ENCODE data around the gene FHIT.

Gene FHIT

DNA sequence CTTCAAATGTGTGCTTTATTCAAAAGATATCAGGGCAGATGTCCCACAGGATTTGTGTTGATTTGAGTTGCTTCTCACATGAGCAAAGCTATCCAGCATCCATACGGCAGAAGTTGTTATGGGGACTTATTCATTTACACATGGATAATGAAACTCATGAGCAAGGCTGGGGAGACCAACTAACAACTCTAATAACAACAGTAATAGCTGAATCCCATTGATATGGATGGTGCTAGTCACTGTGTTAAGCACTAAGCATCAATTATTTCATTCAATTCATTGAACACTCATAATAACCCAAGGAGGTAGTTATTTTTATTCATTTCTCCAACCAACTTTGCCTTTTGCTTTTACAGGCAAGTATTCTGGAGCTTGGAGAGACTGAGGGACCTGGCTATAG, 1107.2 kb downstream of the FHIT start:
- Histone ChIP-seq H3K36me3 (ENCODE audit: control insufficient read depth, low read length) (no peaks in the 10 kb centered on the region), H3K4me1 (ENCODE audit: control insufficient read depth, low read length) (no peaks in the 10 kb centered on the region), H3K4me3 (ENCODE audit: low read length) (no peak overlapping the region), H4K20me1 (ENCODE audit: control insufficient read depth, insufficient read depth, low read depth, low read length) (no peaks in the 10 kb centered on the region), H3K9me3 (ENCODE audit: control insufficient read depth, insufficient read depth, low read length) (no peaks in the 10 kb centered on the region), H3K27me3 (ENCODE audit: control insufficient read depth, low read length) (no peaks in the 10 kb centered on the region), H3K79me2 (ENCODE audit: control insufficient read depth, low read length) (no peaks in the 10 kb centered on the region), H3K27ac (ENCODE audit: low read depth, low read length) (no peak overlapping the region), H3K4me2 (ENCODE audit: low read length) (no peak overlapping the region), H3F3A (ENCODE audit: control insufficient read depth, insufficient read depth) (no peaks in the 10 kb centered on the region), H3K9me2 (replicated peaks; ENCODE audit: control insufficient read depth, low read length) (no peaks in the 10 kb centered on the region)
- TF ChIP-seq EZH2phosphoT487 (IDR thresholded peaks at IDR 0.05; ENCODE audit: borderline replicate concordance, low read length), result no peak
- TF ChIP-seq, protein P1, sequence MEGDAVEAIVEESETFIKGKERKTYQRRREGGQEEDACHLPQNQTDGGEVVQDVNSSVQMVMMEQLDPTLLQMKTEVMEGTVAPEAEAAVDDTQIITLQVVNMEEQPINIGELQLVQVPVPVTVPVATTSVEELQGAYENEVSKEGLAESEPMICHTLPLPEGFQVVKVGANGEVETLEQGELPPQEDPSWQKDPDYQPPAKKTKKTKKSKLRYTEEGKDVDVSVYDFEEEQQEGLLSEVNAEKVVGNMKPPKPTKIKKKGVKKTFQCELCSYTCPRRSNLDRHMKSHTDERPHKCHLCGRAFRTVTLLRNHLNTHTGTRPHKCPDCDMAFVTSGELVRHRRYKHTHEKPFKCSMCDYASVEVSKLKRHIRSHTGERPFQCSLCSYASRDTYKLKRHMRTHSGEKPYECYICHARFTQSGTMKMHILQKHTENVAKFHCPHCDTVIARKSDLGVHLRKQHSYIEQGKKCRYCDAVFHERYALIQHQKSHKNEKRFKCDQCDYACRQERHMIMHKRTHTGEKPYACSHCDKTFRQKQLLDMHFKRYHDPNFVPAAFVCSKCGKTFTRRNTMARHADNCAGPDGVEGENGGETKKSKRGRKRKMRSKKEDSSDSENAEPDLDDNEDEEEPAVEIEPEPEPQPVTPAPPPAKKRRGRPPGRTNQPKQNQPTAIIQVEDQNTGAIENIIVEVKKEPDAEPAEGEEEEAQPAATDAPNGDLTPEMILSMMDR (IDR thresholded peaks at IDR 0.05; ENCODE audit: low read depth, low read length, poor library complexity, severe bottlenecking), result no peak

DNA sequence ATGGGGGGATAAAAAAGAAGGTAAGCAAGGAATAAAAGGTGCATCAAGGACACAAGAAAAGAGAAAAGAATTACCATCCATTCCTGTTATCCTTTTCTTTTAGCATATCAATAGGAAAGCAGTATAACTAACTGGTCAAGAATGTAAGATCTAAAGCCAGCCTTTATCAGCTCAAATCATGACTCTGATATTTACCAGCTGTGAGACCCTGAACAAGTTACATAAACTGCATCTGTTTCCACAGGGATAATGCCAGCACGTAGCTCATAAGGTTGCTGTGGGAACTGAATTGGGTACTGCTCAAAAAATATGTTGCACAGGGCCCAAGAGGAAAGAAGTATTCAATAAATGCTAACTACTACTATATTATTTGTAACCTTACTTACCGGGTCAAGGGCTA, 1109.2 kb downstream of the FHIT start:
- TF ChIP-seq, protein P1 (IDR thresholded peaks at IDR 0.05; ENCODE audit: low read depth, low read length, poor library complexity, severe bottlenecking), result no peak
- TF ChIP-seq EZH2phosphoT487 (IDR thresholded peaks at IDR 0.05; ENCODE audit: borderline replicate concordance, low read length), result no peak
- Histone ChIP-seq H3K4me2 (ENCODE audit: low read length) (no peak overlapping the region), H3K36me3 (ENCODE audit: control insufficient read depth, low read length) (no peaks in the 10 kb centered on the region), H3K4me3 (ENCODE audit: low read length) (no peak overlapping the region), H3F3A (ENCODE audit: control insufficient read depth, insufficient read depth) (no peaks in the 10 kb centered on the region), H3K79me2 (ENCODE audit: control insufficient read depth, low read length) (no peaks in the 10 kb centered on the region), H3K9me2 (replicated peaks; ENCODE audit: control insufficient read depth, low read length) (no peaks in the 10 kb centered on the region), H3K27me3 (ENCODE audit: control insufficient read depth, low read length) (no peaks in the 10 kb centered on the region), H3K27ac (ENCODE audit: low read depth, low read length) (no peak overlapping the region), H4K20me1 (ENCODE audit: control insufficient read depth, insufficient read depth, low read depth, low read length) (no peaks in the 10 kb centered on the region), H3K4me1 (ENCODE audit: control insufficient read depth, low read length) (no peaks in the 10 kb centered on the region), H3K9me3 (ENCODE audit: control insufficient read depth, insufficient read depth, low read length) (no peaks in the 10 kb centered on the region)

DNA sequence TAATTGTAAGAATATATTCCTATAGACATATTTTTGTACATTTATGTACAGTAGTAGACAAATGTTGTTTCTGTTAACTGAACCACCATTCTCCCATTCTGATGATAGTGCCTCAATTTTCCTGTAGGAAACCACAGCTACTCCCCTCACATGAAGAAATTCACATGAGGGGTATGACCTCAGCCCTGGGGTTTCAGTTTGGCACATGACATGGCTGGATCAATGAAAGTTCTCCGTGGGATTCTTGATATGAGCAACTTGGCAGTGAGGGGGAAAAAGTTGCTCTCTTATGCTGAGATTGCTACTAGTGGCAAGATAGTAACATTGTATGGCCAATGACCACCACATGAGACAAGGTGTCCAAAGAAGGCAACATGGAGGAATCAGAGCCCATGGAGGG, 1111.1 kb downstream of the FHIT start:
- Histone ChIP-seq H3K9me2 (replicated peaks; ENCODE audit: control insufficient read depth, low read length) (no peaks in the 10 kb centered on the region), H3K4me1 (ENCODE audit: control insufficient read depth, low read length) (no peaks in the 10 kb centered on the region), H3K4me2 (ENCODE audit: low read length) (no peak overlapping the region), H3K9me3 (ENCODE audit: control insufficient read depth, insufficient read depth, low read length) (no peaks in the 10 kb centered on the region), H3K79me2 (ENCODE audit: control insufficient read depth, low read length) (no peaks in the 10 kb centered on the region), H3K27ac (ENCODE audit: low read depth, low read length) (no peak overlapping the region), H4K20me1 (ENCODE audit: control insufficient read depth, insufficient read depth, low read depth, low read length) (no peaks in the 10 kb centered on the region), H3K4me3 (ENCODE audit: low read length) (no peak overlapping the region), H3F3A (ENCODE audit: control insufficient read depth, insufficient read depth) (no peaks in the 10 kb centered on the region), H3K36me3 (ENCODE audit: control insufficient read depth, low read length) (no peaks in the 10 kb centered on the region), H3K27me3 (ENCODE audit: control insufficient read depth, low read length) (no peaks in the 10 kb centered on the region)
- no peak for TF ChIP-seq EZH2phosphoT487 (IDR thresholded peaks at IDR 0.05; ENCODE audit: borderline replicate concordance, low read length)
- TF ChIP-seq, protein P1 (IDR thresholded peaks at IDR 0.05; ENCODE audit: low read depth, low read length, poor library complexity, severe bottlenecking), result no peak

DNA sequence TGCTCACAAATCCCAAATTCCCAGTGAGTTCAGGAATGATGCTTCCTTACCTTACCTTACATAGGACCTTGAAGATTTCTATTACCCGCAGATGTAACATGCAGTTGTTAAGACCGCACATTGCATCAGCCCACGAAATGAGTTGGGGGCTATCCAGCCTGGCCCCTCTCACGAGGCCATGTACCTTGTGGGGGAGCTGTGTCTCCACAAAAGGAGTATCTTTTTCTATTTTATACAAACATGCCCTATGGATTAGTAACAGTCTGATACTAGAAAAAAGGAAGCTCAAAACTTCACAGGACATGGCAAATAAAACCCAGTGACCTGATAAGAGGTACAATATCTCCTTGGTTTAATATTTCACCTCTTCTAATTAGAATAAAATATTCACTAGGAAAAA, 1114.7 kb downstream of the FHIT start:
- Histone ChIP-seq H3K9me3 (ENCODE audit: control insufficient read depth, insufficient read depth, low read length) (no peaks in the 10 kb centered on the region), H3K4me2 (ENCODE audit: low read length) (no peak overlapping the region)
- TF ChIP-seq, protein P1 (IDR thresholded peaks at IDR 0.05; ENCODE audit: low read depth, low read length, poor library complexity, severe bottlenecking), result no peak
- TF ChIP-seq EZH2phosphoT487 (IDR thresholded peaks at IDR 0.05; ENCODE audit: borderline replicate concordance, low read length), result no peak

More for the DNA sequence above, 1114.7 kb downstream of the FHIT start:
- Histone ChIP-seq H4K20me1 (ENCODE audit: control insufficient read depth, insufficient read depth, low read depth, low read length) (no peaks in the 10 kb centered on the region), H3F3A (ENCODE audit: control insufficient read depth, insufficient read depth) (no peaks in the 10 kb centered on the region), H3K27me3 (ENCODE audit: control insufficient read depth, low read length) (no peaks in the 10 kb centered on the region), H3K36me3 (ENCODE audit: control insufficient read depth, low read length) (no peaks in the 10 kb centered on the region), H3K9me2 (replicated peaks; ENCODE audit: control insufficient read depth, low read length) (no peaks in the 10 kb centered on the region), H3K4me3 (ENCODE audit: low read length) (no peak overlapping the region), H3K79me2 (ENCODE audit: control insufficient read depth, low read length) (no peaks in the 10 kb centered on the region), H3K27ac (ENCODE audit: low read depth, low read length) (no peak overlapping the region), H3K4me1 (ENCODE audit: control insufficient read depth, low read length) (peaks cover 11% of the 10 kb centered on the region)
